ENCODE data around the gene TMEM243.

The TMEM243 gene

GRCh38 chr7:87215046-87215445 lies 4.5 kb downstream of the TMEM243 start:
- TF ChIP-seq CTCF (IDR thresholded peaks at IDR 0.05; ENCODE audit: insufficient read depth, low read length, poor library complexity, severe bottlenecking): no peak
- peak overlapping the region; percentile 52 for H3K4me3 ChIP-seq (replicated peaks; ENCODE audit: low read depth, low read length)
- H3K36me3 ChIP-seq (ENCODE audit: control insufficient read depth, insufficient read depth, low read length): peaks cover 10% of the 10 kb centered on the region
- no peak for DNase-seq (ENCODE audit: extremely low read depth, insufficient read length)
- H3K27me3 ChIP-seq (replicated peaks; ENCODE audit: control insufficient read depth, insufficient read depth, low read length): no peaks in the 10 kb centered on the region

DNA sequence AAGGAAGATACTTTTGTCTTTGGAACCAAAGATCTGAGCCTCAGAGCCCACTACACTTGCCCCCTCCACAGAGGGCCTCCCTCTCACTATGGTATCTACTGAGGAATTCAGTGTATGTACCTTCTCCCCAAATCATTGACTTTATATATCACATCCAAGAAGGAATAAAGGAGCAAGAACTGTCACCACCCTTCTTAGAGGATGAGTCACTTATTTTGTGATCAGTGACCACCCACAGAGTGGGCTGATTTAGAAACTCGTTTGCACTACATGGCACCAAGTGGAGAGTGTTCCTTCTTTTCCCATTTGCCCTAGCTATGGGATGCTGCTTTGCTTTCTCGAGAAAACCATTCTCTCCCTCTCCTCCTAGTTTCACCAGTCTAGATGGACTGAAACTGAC lies 5.7 kb downstream of the TMEM243 start:
- no peak for TF ChIP-seq CTCF (IDR thresholded peaks at IDR 0.05; ENCODE audit: insufficient read depth, low read length, poor library complexity, severe bottlenecking)
- Histone ChIP-seq H3K4me3 (replicated peaks; ENCODE audit: low read depth, low read length) (0 out of 2 replicates have a peak overlapping the region, but pooled peaks have one; percentile 1), H3K36me3 (ENCODE audit: control insufficient read depth, insufficient read depth, low read length) (peaks cover 11% of the 10 kb centered on the region), H3K27me3 (replicated peaks; ENCODE audit: control insufficient read depth, insufficient read depth, low read length) (no peaks in the 10 kb centered on the region)
- DNase-seq (ENCODE audit: extremely low read depth, insufficient read length): no peak

GRCh38 chr7:87213252-87213651 lies 6.3 kb downstream of the TMEM243 start:
- Histone ChIP-seq H3K36me3 (ENCODE audit: control insufficient read depth, insufficient read depth, low read length) (peaks cover 15% of the 10 kb centered on the region), H3K4me3 (replicated peaks; ENCODE audit: low read depth, low read length) (peak overlapping the region; percentile 13; the same call in 1 of the 2 replicates), H3K27me3 (replicated peaks; ENCODE audit: control insufficient read depth, insufficient read depth, low read length) (no peaks in the 10 kb centered on the region)
- no peak for DNase-seq (ENCODE audit: extremely low read depth, insufficient read length)
- no peak for TF ChIP-seq CTCF (IDR thresholded peaks at IDR 0.05; ENCODE audit: insufficient read depth, low read length, poor library complexity, severe bottlenecking)

GRCh38 chr7:87212498-87212897 lies 7.0 kb downstream of the TMEM243 start:
- DNase-seq (ENCODE audit: extremely low read depth, insufficient read length): no peak
- no peaks in the 10 kb centered on the region for H3K27me3 ChIP-seq (replicated peaks; ENCODE audit: control insufficient read depth, insufficient read depth, low read length)
- no peak for TF ChIP-seq CTCF (IDR thresholded peaks at IDR 0.05; ENCODE audit: insufficient read depth, low read length, poor library complexity, severe bottlenecking)
- peak overlapping the region; percentile 13; the same call in 1 of the 2 replicates for H3K4me3 ChIP-seq (replicated peaks; ENCODE audit: low read depth, low read length)
- H3K36me3 ChIP-seq (ENCODE audit: control insufficient read depth, insufficient read depth, low read length): peaks cover 18% of the 10 kb centered on the region

DNA sequence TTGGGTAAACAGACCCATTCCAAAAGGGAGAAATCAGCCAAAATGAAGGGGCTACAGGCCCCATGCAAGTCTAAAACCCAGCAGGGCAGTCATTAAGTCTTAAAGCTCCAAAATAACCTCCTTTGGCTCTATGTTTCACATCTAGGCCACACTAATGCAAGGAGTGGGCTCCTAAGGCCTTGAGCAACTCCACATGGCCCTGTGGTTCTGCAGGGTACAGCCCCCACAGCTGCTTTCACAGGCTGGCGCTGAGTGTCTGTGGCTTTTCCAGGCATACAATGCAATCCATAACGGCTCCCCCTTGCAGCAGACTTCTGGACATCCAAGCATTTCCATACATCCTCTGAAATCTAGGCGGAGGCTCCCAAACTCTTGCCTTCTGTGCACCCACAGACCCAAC lies 9.0 kb downstream of the TMEM243 start:
- no peaks in the 10 kb centered on the region for H3K27me3 ChIP-seq (replicated peaks; ENCODE audit: control insufficient read depth, insufficient read depth, low read length)
- peaks cover 24% of the 10 kb centered on the region for H3K36me3 ChIP-seq (ENCODE audit: control insufficient read depth, insufficient read depth, low read length)
- no peak for DNase-seq (ENCODE audit: extremely low read depth, insufficient read length)
- H3K4me3 ChIP-seq (replicated peaks; ENCODE audit: low read depth, low read length): no peak overlapping the region
- TF ChIP-seq CTCF (IDR thresholded peaks at IDR 0.05; ENCODE audit: insufficient read depth, low read length, poor library complexity, severe bottlenecking): no peak

- Histone ChIP-seq H3K4me3 (replicated peaks; ENCODE audit: low read depth, low read length) (no peak overlapping the region), H3K27me3 (replicated peaks; ENCODE audit: control insufficient read depth, insufficient read depth, low read length) (no peaks in the 10 kb centered on the region), H3K36me3 (ENCODE audit: control insufficient read depth, insufficient read depth, low read length) (peaks cover 28% of the 10 kb centered on the region)
- DNase-seq (ENCODE audit: extremely low read depth, insufficient read length): no peak
- TF ChIP-seq CTCF (IDR thresholded peaks at IDR 0.05; ENCODE audit: insufficient read depth, low read length, poor library complexity, severe bottlenecking): no peak
Measured at GRCh38 chr7:87209295-87209924, 10.1 kb downstream of the TMEM243 start.

All from GM06990 (cell line).